ENCODE data around the gene NUDT1.

- no peak for TF ChIP-seq EP300 (IDR thresholded peaks at IDR 0.05)
- TF ChIP-seq, protein P1, sequence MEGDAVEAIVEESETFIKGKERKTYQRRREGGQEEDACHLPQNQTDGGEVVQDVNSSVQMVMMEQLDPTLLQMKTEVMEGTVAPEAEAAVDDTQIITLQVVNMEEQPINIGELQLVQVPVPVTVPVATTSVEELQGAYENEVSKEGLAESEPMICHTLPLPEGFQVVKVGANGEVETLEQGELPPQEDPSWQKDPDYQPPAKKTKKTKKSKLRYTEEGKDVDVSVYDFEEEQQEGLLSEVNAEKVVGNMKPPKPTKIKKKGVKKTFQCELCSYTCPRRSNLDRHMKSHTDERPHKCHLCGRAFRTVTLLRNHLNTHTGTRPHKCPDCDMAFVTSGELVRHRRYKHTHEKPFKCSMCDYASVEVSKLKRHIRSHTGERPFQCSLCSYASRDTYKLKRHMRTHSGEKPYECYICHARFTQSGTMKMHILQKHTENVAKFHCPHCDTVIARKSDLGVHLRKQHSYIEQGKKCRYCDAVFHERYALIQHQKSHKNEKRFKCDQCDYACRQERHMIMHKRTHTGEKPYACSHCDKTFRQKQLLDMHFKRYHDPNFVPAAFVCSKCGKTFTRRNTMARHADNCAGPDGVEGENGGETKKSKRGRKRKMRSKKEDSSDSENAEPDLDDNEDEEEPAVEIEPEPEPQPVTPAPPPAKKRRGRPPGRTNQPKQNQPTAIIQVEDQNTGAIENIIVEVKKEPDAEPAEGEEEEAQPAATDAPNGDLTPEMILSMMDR (IDR thresholded peaks at IDR 0.05): no peak
Measured at GRCh38 chr7:2278026-2278425, 36.0 kb downstream of the NUDT1 start.
